ENCODE results near the gene TMEM184B. TPM values are rescaled to one million over a fixed set of nuclear protein-coding genes. Genes with fewer than 3 reads are reported as not detected.

TMEM184B gene
- total and polyA plus RNA-seq, 2 donors (not counting 1 experiment from before 2014, with no cell fraction given), result 9.9 to 24.7 TPM

DNA sequence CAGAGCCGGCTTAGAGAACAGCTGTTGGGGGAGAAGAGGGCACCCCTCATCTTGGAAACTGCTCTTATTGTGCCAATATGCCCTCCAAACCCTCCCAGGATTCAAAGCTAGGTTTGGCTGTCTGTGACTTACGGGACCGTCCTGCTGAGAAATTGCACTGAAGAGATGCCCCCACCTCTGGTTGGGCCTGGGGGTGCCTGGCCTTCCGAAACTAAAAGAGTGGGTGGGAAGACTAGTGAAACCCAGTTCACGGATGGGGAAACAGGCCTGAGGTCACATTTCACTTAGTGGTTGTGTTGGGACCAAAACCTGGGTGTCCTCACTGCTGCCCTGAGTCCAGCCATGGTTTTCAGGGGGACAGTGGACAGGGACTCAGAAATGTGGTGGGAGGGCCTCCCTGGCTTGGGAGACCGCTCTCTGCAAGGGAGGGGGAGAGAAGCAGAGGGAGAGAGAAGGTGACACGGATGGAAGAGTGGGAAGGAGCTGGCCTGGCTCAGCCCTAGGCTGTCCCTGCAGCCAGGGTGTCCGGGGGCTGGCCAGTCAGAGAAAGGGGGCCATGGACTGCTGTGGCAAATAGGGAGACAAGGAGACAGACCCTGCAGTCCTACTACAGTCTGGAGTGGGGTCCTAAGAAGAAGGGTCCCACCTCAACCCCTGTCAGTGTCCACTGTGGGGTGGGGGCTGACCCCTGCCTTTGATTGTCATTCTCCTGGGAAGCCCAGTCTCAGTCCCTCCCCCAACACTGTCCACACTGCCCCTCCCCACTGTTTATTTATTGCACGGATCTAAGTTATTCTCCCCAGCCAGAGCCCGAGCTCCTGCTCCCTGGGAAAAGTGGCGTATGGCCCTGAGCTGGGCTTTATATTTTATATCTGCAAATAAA, 57.4 kb downstream of the TMEM184B start:
- peaks cover 0 to 6% (median 0%) of the 10 kb centered on the region in 3 donors for H3K9me3 ChIP-seq (ENCODE audit: control extremely low read depth in 1 of 3, control insufficient read depth in 2 of 3, insufficient read depth in 1 of 3, low read length in 2 of 3)
- H3K79me2 ChIP-seq (ENCODE audit: control insufficient read depth, insufficient read depth, low read length), result no peaks in the 10 kb centered on the region
- H3K27me3 ChIP-seq (replicated peaks in 1 of 4; ENCODE audit: control extremely low read depth in 1 of 4, control insufficient read depth in 3 of 4, insufficient read depth in 4 of 4, low read length in 3 of 4), result no peaks in the 10 kb centered on the region
- Mint-ChIP-seq H3K4me1 (peaks cover 19% of the 10 kb centered on the region), H3K4me3 (peak overlapping the region; percentile 53), H3K9me3 (ENCODE audit: insufficient read depth) (no peaks in the 10 kb centered on the region), H3K27ac (peak overlapping the region; percentile 20), H3K27me3 (no peaks in the 10 kb centered on the region)
- peaks cover 5 to 18% of the 10 kb centered on the region in 2 donors for H3K4me1 ChIP-seq (ENCODE audit: control insufficient read depth in 2 of 2, insufficient read depth in 2 of 2, low read length in 2 of 2)
- WGBS (ENCODE audit: insufficient coverage), result 92% methylated on average over 8 of the region's 11 CpGs
- ChIA-PET POLR2A (no interaction called here), CTCF (interaction anchor here (0.8 to 1.8 kb wide), 8 partner anchors 7 to 163 kb away, joined by 3 to 7 read pairs (median 3); partner anchors contain the start of genes MAFF and PLA2G6)
- no peak overlapping the region for H3K27ac ChIP-seq (ENCODE audit: low read length in 2 of 2)
- no peak overlapping the region for H3K9ac ChIP-seq (ENCODE audit: low read length)
- intact Hi-C loops (cut with micrococcal nuclease), result loop anchor here (2.0 kb wide), 1 partner anchor 137 kb away; no protein-coding TSS in a partner anchor
- TF ChIP-seq CTCF (IDR thresholded peaks at IDR 0.05) (no peak), EZH2 (IDR thresholded peaks at IDR 0.05; ENCODE audit: borderline replicate concordance, insufficient read depth, low read depth, low read length, poor library complexity, severe bottlenecking) (no peak)
- DNase-seq (no peak), ATAC-seq (ENCODE audit: low read depth) (no peak)
- H3K4me3 ChIP-seq (ENCODE audit: control extremely low read depth in 1 of 5, extremely low read depth in 1 of 5, insufficient read depth in 1 of 5, low read depth in 2 of 5, low read length in 4 of 5), result peak overlapping the region in 1 of 5 experiments; percentile 51
- peak overlapping the region; percentile 77 for H3K4me2 ChIP-seq (replicated peaks; ENCODE audit: low read depth, low read length, poor library complexity, severe bottlenecking)
- H4K20me1 ChIP-seq (ENCODE audit: control insufficient read depth, insufficient read depth, low read length, poor library complexity, severe bottlenecking), result no peaks in the 10 kb centered on the region
- H3K36me3 ChIP-seq (replicated peaks in 1 of 2; ENCODE audit: control extremely low read depth in 1 of 2, control insufficient read depth in 1 of 2, extremely low read depth in 1 of 2, insufficient read depth in 2 of 2, low read length in 1 of 2), result no peaks in the 10 kb centered on the region
- no peak overlapping the region for H2AFZ ChIP-seq (ENCODE audit: insufficient read depth, low read depth, low read length, poor library complexity, severe bottlenecking)
